GM20431 (cell line): ENCODE measurements around the gene TNFRSF12A.

ENCODE experiments used
- in situ Hi-C: fragments of 300-500 bp; cut with MseI, MboI; formaldehyde crosslinking; loops from one replicate; pipeline ENCODE4 v1.15.0; 2020; ENCODE audit warnings: low sequenced_read_pairs; ENCODE audit not compliant: unreplicated experiment

TNFRSF12A gene

GRCh38 chr16:2985462-2985861 is 34.7 kb upstream of the TNFRSF12A start:
- in situ Hi-C loops, result no loop called here

GRCh38 chr16:2985893-2986355 is 34.2 kb upstream of the TNFRSF12A start:
- in situ Hi-C loops, result no loop called here

GRCh38 chr16:2986623-2987188 is 33.5 kb upstream of the TNFRSF12A start:
- in situ Hi-C loops, result no loop called here

- in situ Hi-C loops, result no loop called here
These were observed 32.9 kb upstream of the TNFRSF12A start for GRCh38 chr16:2987286-2987685.

GRCh38 chr16:2987833-2988232 is 32.3 kb upstream of the TNFRSF12A start:
- in situ Hi-C loops, result no loop called here

- in situ Hi-C loops, result no loop called here
These were observed 31.5 kb upstream of the TNFRSF12A start for GRCh38 chr16:2988590-2989099.

GRCh38 chr16:2990891-2991290 is 29.3 kb upstream of the TNFRSF12A start:
- in situ Hi-C loops, result no loop called here

- in situ Hi-C loops, result no loop called here
These were observed 28.5 kb upstream of the TNFRSF12A start for GRCh38 chr16:2991566-2992261.

- in situ Hi-C loops, result no loop called here
These were observed 27.6 kb upstream of the TNFRSF12A start for GRCh38 chr16:2992383-2993081.

GRCh38 chr16:2996298-2996697 is 23.9 kb upstream of the TNFRSF12A start:
- in situ Hi-C loops, result no loop called here

- in situ Hi-C loops, result no loop called here
These were observed 20.2 kb upstream of the TNFRSF12A start for GRCh38 chr16:2999929-3000328.

GRCh38 chr16:3000540-3000939 is 19.6 kb upstream of the TNFRSF12A start:
- in situ Hi-C loops, result no loop called here

GRCh38 chr16:3001316-3001715 is 18.9 kb upstream of the TNFRSF12A start:
- in situ Hi-C loops, result no loop called here

- in situ Hi-C loops, result no loop called here
These were observed 16.4 kb upstream of the TNFRSF12A start for GRCh38 chr16:3003582-3004270.

- in situ Hi-C loops, result no loop called here
These were observed 15.8 kb upstream of the TNFRSF12A start for GRCh38 chr16:3004319-3004718.

- in situ Hi-C loops, result no loop called here
These were observed 15.3 kb upstream of the TNFRSF12A start for GRCh38 chr16:3004781-3005284.

GRCh38 chr16:3007059-3007956 is 12.9 kb upstream of the TNFRSF12A start:
- in situ Hi-C loops, result no loop called here

- in situ Hi-C loops, result no loop called here
These were observed 12.0 kb upstream of the TNFRSF12A start for GRCh38 chr16:3007957-3008689.

GRCh38 chr16:3008690-3009037 is 11.5 kb upstream of the TNFRSF12A start:
- in situ Hi-C loops, result no loop called here
